GM23338 (cell line): ENCODE measurements around the gene AASDHPPT. TPM values are rescaled to one million over a fixed set of nuclear protein-coding genes. Genes with fewer than 3 reads are reported as not detected.

Source experiments
- ATAC-seq: fragments of 200-7000 bp; cut with Tn5 transposase; 3 replicates; pipeline ENCODE4 v1.9.1; 2020
- DNase-seq: peaks from one replicate; pipeline ENCODE4 v3.0.0-alpha.2; 2015; ENCODE audit warnings: low spot score
- H2AFZ ChIP-seq: fragments of 200-600 bp; sonication (generic); 2 replicates; pipeline ENCODE4 v1.8.0; 2016; ENCODE audit warnings: antibody characterized with exemption, mild to moderate bottlenecking, moderate library complexity
- H3F3A ChIP-seq: fragments of 200-600 bp; sonication (generic); replicated peaks from 2 replicates; pipeline ENCODE4 v1.8.0; 2017; ENCODE audit warnings: antibody characterized with exemption, mixed run types, low read depth
- H3K27ac ChIP-seq: fragments of 200-600 bp; sonication (generic); 2 replicates; pipeline ENCODE4 v1.6.1; 2016; ENCODE audit warnings: low read depth
- H3K27me3 ChIP-seq: fragments of 200-600 bp; sonication (generic); 2 replicates; pipeline ENCODE4 v1.8.0; 2016; ENCODE audit warnings: mild to moderate bottlenecking, mixed run types, moderate library complexity; ENCODE audit not compliant: insufficient read depth
- H3K36me3 ChIP-seq: fragments of 200-600 bp; sonication (generic); 2 replicates; pipeline ENCODE4 v1.8.0; 2016; ENCODE audit warnings: mild to moderate bottlenecking; ENCODE audit not compliant: insufficient read depth
- H3K4me1 ChIP-seq: fragments of 200-600 bp; sonication (generic); 2 replicates; pipeline ENCODE4 v1.8.0; 2016; ENCODE audit warnings: mild to moderate bottlenecking, moderate library complexity; ENCODE audit not compliant: insufficient read depth
- H3K4me2 ChIP-seq: fragments of 200-600 bp; sonication (generic); 2 replicates; pipeline ENCODE4 v1.7.1; 2017; ENCODE audit warnings: mixed run types
- H3K4me3 ChIP-seq: fragments of 200-600 bp; sonication (generic); 2 replicates; pipeline ENCODE4 v1.6.1; 2016; ENCODE audit warnings: mixed run types
- H3K79me2 ChIP-seq: fragments of 200-600 bp; sonication (generic); replicated peaks from 2 replicates; pipeline ENCODE4 v1.8.0; 2017; ENCODE audit warnings: mild to moderate bottlenecking; ENCODE audit not compliant: insufficient read depth
- H3K9me2 ChIP-seq: fragments of 200-600 bp; sonication (generic); 2 replicates; pipeline ENCODE4 v1.8.0; 2017; ENCODE audit not compliant: insufficient read depth
- H4K20me1 ChIP-seq: fragments of 200-600 bp; sonication (generic); replicated peaks from 2 replicates; pipeline ENCODE4 v1.8.0; 2017; ENCODE audit warnings: mild to moderate bottlenecking; ENCODE audit not compliant: insufficient read depth
- H3K27ac Mint-ChIP-seq: 2 replicates; pipeline ENCODE4 v1.8.0; 2020; ENCODE audit warnings: inconsistent platforms, mild to moderate bottlenecking, moderate library complexity, mixed read lengths
- H3K27me3 Mint-ChIP-seq: 3 replicates; pipeline ENCODE4 v1.8.0; 2022; ENCODE audit warnings: low read depth, mild to moderate bottlenecking, moderate library complexity, mixed read lengths, inconsistent platforms; ENCODE audit not compliant: insufficient read depth, poor library complexity
- H3K36me3 Mint-ChIP-seq: 3 replicates; pipeline ENCODE4 v1.8.0; 2021; ENCODE audit warnings: low read depth, mild to moderate bottlenecking, inconsistent platforms, moderate library complexity, mixed read lengths
- H3K4me1 Mint-ChIP-seq: 3 replicates; pipeline ENCODE4 v1.8.0; 2020; ENCODE audit warnings: mild to moderate bottlenecking, inconsistent platforms, mixed read lengths
- H3K4me3 Mint-ChIP-seq: 3 replicates; pipeline ENCODE4 v1.8.0; 2021; ENCODE audit warnings: moderate library complexity, mild to moderate bottlenecking, inconsistent platforms, mixed read lengths
- H3K9me3 Mint-ChIP-seq: 3 replicates; pipeline ENCODE4 v1.8.0; 2020; ENCODE audit warnings: moderate library complexity, mild to moderate bottlenecking, inconsistent platforms, mixed read lengths
- CREB1 ChIP-seq: fragments of 250-450 bp; sonication (Bioruptor Pico); IDR thresholded peaks from 2 replicates; pipeline ENCODE4 v1.5.0; 2020; ENCODE audit warnings: low read depth, mild to moderate bottlenecking, moderate library complexity
- CTCF ChIP-seq, 2 experiments: fragments of 200-600 bp in 1 of 2; sonication (generic) in 1 of 2; conservative IDR thresholded peaks; 2 replicates each; pipeline versions ENCODE4 v1.5.1 to v1.6.1; 2016 to 2017; ENCODE audit warnings: antibody characterized with exemption in 2 of 2, low read depth in 2 of 2, mild to moderate bottlenecking in 2 of 2, moderate library complexity in 1 of 2
- ETS1 ChIP-seq: IDR thresholded peaks from 2 replicates; pipeline ENCODE4 v1.6.1; 2016; ENCODE audit warnings: antibody characterized with exemption
- EZH2 ChIP-seq: fragments of 200-600 bp; sonication (generic); IDR thresholded peaks from one replicate; pipeline ENCODE4 v1.8.0; 2017; ENCODE audit warnings: antibody characterized with exemption, mild to moderate bottlenecking, low read depth; ENCODE audit not compliant: unreplicated experiment
- EZH2phosphoT487 ChIP-seq: fragments of 200-600 bp; sonication (generic); IDR thresholded peaks from one replicate; pipeline ENCODE4 v1.8.1; 2018; ENCODE audit warnings: antibody characterized with exemption; ENCODE audit not compliant: unreplicated experiment
- JUNB ChIP-seq: IDR thresholded peaks from one replicate; pipeline ENCODE4 v1.6.1; 2016; ENCODE audit warnings: antibody characterized with exemption; ENCODE audit not compliant: unreplicated experiment
- NANOG ChIP-seq: IDR thresholded peaks from 2 replicates; pipeline ENCODE4 v1.6.1; 2016; ENCODE audit warnings: antibody characterized with exemption, borderline replicate concordance
- POLR2AphosphoS5 ChIP-seq: IDR thresholded peaks from 2 replicates; pipeline ENCODE4 v1.6.1; 2016; ENCODE audit warnings: antibody characterized with exemption, low read depth
- REST ChIP-seq: IDR thresholded peaks from one replicate; pipeline ENCODE4 v1.6.1; 2018; ENCODE audit warnings: antibody characterized with exemption; ENCODE audit not compliant: unreplicated experiment
- STAT1 ChIP-seq: IDR thresholded peaks from one replicate; pipeline ENCODE4 v1.6.1; 2016; ENCODE audit warnings: antibody characterized with exemption; ENCODE audit not compliant: unreplicated experiment
- ZNF114 ChIP-seq: fragments of 250-450 bp; sonication (Bioruptor Pico); IDR thresholded peaks from 2 replicates; pipeline ENCODE4 v1.5.0; 2020; ENCODE audit warnings: mild to moderate bottlenecking, moderate library complexity
- ZNF331 ChIP-seq: fragments of 250-450 bp; sonication (Bioruptor Pico); IDR thresholded peaks from 2 replicates; pipeline ENCODE4 v1.5.0; 2020; ENCODE audit warnings: low read depth, mild to moderate bottlenecking, moderate library complexity
- polyA plus RNA-seq: library from polyadenylated mRNA; unstranded; fragments of >200 nt; fragmentation: Nextera tagmentation; extraction: Ambion mirVana; gene quantifications from 2 replicates; pipeline ENCODE4 v1.2.1, GENCODE V29; 2016
- total RNA-seq: library from RNA; depleted of rRNA; stranded (reverse); fragments of >200 nt; shearing (Covaris generic); gene quantifications from 2 replicates; pipeline ENCODE4 v1.2.3, GENCODE V29; 2014
- TF ChIP-seq, protein P1 (sequence below): fragments of 250-450 bp; sonication (Bioruptor Pico); IDR thresholded peaks from 2 replicates; pipeline ENCODE4 v1.5.0; 2020; ENCODE audit warnings: mild to moderate bottlenecking, moderate library complexity

AASDHPPT gene
- total and polyA plus RNA-seq, 2 experiments from 2014 or later: 49.0 to 62.3 TPM

DNA sequence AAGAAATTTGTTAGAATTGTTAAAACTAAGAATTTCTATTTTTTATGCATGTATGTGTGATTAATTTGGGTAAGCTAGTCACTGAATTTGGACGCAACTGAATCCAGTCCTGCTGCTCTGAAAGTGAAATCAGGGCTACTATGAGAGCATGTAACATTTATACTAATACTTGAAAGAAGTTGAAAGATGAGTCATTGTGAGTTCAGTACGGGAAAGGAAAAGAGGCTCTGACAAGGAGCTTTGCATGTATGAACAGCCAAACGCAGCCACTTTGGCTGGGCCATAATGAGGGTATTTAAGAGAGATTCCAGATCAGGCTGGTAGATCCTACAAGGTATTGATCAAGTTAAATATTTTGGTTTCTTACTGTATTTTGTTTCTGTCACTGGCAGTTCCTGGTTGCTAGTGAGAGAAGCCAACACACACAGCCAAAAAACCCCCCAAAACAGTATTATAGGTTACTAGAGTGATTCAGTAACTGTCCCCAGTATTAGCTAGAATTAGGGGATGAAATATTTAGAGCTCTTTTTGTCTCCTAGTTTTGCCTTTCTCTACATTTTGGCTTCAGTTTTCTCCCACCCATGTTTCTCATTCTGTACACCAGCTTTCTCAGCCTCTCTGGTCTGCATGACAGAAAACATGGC lies 14.1 kb downstream of the AASDHPPT start:
- Mint-ChIP-seq H3K36me3 (peaks cover 63% of the 10 kb centered on the region), H3K9me3 (no peaks in the 10 kb centered on the region), H3K4me1 (peaks cover 7% of the 10 kb centered on the region), H3K4me3 (no peak overlapping the region), H3K27me3 (no peaks in the 10 kb centered on the region), H3K27ac (no peak overlapping the region)
- no peaks in the 10 kb centered on the region for H3K9me2 ChIP-seq
- H3K27me3 ChIP-seq: no peaks in the 10 kb centered on the region
- H3K79me2 ChIP-seq: peaks cover 60% of the 10 kb centered on the region
- no peak overlapping the region for H3K27ac ChIP-seq
- no peak overlapping the region for H3K4me3 ChIP-seq
- peaks cover 22% of the 10 kb centered on the region; the same call in 1 of the 2 replicates for H3K36me3 ChIP-seq
- H3F3A ChIP-seq: no peaks in the 10 kb centered on the region
- peaks cover 14% of the 10 kb centered on the region; the same call in 1 of the 2 replicates for H4K20me1 ChIP-seq
- H2AFZ ChIP-seq: no peak overlapping the region
- no peak for TF ChIP-seq ZNF114 (CRISPR knock-in tag)
- no peak for TF ChIP-seq EZH2phosphoT487
- TF ChIP-seq, protein P1, sequence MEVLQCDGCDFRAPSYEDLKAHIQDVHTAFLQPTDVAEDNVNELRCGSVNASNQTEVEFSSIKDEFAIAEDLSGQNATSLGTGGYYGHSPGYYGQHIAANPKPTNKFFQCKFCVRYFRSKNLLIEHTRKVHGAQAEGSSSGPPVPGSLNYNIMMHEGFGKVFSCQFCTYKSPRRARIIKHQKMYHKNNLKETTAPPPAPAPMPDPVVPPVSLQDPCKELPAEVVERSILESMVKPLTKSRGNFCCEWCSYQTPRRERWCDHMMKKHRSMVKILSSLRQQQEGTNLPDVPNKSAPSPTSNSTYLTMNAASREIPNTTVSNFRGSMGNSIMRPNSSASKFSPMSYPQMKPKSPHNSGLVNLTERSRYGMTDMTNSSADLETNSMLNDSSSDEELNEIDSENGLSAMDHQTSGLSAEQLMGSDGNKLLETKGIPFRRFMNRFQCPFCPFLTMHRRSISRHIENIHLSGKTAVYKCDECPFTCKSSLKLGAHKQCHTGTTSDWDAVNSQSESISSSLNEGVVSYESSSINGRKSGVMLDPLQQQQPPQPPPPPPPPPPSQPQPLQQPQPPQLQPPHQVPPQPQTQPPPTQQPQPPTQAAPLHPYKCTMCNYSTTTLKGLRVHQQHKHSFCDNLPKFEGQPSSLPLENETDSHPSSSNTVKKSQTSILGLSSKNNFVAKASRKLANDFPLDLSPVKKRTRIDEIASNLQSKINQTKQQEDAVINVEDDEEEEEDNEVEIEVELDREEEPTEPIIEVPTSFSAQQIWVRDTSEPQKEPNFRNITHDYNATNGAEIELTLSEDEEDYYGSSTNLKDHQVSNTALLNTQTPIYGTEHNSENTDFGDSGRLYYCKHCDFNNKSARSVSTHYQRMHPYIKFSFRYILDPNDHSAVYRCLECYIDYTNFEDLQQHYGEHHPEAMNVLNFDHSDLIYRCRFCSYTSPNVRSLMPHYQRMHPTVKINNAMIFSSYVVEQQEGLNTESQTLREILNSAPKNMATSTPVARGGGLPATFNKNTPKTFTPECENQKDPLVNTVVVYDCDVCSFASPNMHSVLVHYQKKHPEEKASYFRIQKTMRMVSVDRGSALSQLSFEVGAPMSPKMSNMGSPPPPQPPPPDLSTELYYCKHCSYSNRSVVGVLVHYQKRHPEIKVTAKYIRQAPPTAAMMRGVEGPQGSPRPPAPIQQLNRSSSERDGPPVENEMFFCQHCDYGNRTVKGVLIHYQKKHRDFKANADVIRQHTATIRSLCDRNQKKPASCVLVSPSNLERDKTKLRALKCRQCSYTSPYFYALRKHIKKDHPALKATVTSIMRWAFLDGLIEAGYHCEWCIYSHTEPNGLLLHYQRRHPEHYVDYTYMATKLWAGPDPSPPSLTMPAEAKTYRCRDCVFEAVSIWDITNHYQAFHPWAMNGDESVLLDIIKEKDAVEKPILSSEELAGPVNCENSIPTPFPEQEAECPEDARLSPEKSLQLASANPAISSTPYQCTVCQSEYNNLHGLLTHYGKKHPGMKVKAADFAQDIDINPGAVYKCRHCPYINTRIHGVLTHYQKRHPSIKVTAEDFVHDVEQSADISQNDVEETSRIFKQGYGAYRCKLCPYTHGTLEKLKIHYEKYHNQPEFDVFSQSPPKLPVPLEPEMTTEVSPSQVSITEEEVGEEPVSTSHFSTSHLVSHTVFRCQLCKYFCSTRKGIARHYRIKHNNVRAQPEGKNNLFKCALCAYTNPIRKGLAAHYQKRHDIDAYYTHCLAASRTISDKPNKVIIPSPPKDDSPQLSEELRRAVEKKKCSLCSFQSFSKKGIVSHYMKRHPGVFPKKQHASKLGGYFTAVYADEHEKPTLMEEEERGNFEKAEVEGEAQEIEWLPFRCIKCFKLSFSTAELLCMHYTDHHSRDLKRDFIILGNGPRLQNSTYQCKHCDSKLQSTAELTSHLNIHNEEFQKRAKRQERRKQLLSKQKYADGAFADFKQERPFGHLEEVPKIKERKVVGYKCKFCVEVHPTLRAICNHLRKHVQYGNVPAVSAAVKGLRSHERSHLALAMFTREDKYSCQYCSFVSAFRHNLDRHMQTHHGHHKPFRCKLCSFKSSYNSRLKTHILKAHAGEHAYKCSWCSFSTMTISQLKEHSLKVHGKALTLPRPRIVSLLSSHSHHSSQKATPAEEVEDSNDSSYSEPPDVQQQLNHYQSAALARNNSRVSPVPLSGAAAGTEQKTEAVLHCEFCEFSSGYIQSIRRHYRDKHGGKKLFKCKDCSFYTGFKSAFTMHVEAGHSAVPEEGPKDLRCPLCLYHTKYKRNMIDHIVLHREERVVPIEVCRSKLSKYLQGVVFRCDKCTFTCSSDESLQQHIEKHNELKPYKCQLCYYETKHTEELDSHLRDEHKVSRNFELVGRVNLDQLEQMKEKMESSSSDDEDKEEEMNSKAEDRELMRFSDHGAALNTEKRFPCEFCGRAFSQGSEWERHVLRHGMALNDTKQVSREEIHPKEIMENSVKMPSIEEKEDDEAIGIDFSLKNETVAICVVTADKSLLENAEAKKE (CRISPR knock-in tag): no peak
- TF ChIP-seq STAT1: no peak
- no peak for TF ChIP-seq NANOG
- TF ChIP-seq EZH2: no peak
- TF ChIP-seq ETS1: no peak
- TF ChIP-seq REST: no peak
- no peak for TF ChIP-seq POLR2AphosphoS5
- no peak for TF ChIP-seq CTCF (conservative IDR thresholded peaks at IDR 0.05; ENCODE audit: low read depth in 2 of 2)
- no peak for TF ChIP-seq ZNF331 (CRISPR knock-in tag)
- no peak for TF ChIP-seq CREB1 (CRISPR knock-in tag)
- no peak for TF ChIP-seq JUNB
- H3K4me2 ChIP-seq: no peak overlapping the region
- ATAC-seq (no peak), DNase-seq (no peak)
- no peaks in the 10 kb centered on the region; the same call in 1 of the 2 replicates for H3K4me1 ChIP-seq
